Type B pancreatic cell (in vitro differentiated cells): ENCODE measurements around the gene MTRFR. TPM values are rescaled to one million over a fixed set of nuclear protein-coding genes. Genes with fewer than 3 reads are reported as not detected.
A peak's percentile ranks its signal among the peaks of the same experiment; 100 is the strongest.

Experiments used
- DNase-seq: peaks from one replicate; pipeline ENCODE4 v3.0.0; 2021; ENCODE audit warnings: mixed read lengths; ENCODE audit not compliant: unreplicated experiment; ENCODE audit errors: extremely low spot score
- H3K27ac Mint-ChIP-seq: 2 replicates; pipeline ENCODE4 v1.8.0; 2021; ENCODE audit warnings: mild to moderate bottlenecking, mixed read lengths
- H3K27me3 Mint-ChIP-seq: 2 replicates; pipeline ENCODE4 v1.8.0; 2021; ENCODE audit warnings: mixed read lengths
- H3K36me3 Mint-ChIP-seq: 2 replicates; pipeline ENCODE4 v1.8.0; 2021; ENCODE audit warnings: mixed read lengths
- H3K4me1 Mint-ChIP-seq: one replicate; pipeline ENCODE4 v1.8.0; 2021; ENCODE audit warnings: mixed read lengths; ENCODE audit not compliant: unreplicated experiment
- H3K4me3 Mint-ChIP-seq: 2 replicates; pipeline ENCODE4 v1.8.0; 2021; ENCODE audit warnings: mild to moderate bottlenecking, mixed read lengths
- H3K9me3 Mint-ChIP-seq: 2 replicates; pipeline ENCODE4 v1.8.0; 2021; ENCODE audit warnings: mixed read lengths
- CTCF ChIP-seq: fragments of 200-600 bp; sonication (generic); conservative IDR thresholded peaks from 2 replicates; pipeline ENCODE4 v1.5.0; 2021; ENCODE audit warnings: antibody characterized with exemption, mild to moderate bottlenecking
- total RNA-seq: library from RNA; stranded (reverse); gene quantifications from 2 replicates; pipeline ENCODE4 v1.2.1, GENCODE V29; 2021; ENCODE audit warnings: low replicate concordance

Gene MTRFR
- total RNA-seq, 1 donor from 2014 or later, result 17.2 TPM

- DNase-seq, result no peak
- Mint-ChIP-seq H3K27ac (peak overlapping the region; percentile 96), H3K27me3 (no peaks in the 10 kb centered on the region), H3K4me1 (peaks cover 12% of the 10 kb centered on the region), H3K9me3 (no peaks in the 10 kb centered on the region), H3K4me3 (peak overlapping the region; percentile 98), H3K36me3 (peaks cover 8% of the 10 kb centered on the region)
- TF ChIP-seq CTCF, result no peak
Observed at GRCh38 chr12:123232472-123232806, 797 bp upstream of the MTRFR start.

- H3K27ac Mint-ChIP-seq, result peak overlapping the region; percentile 96
- H3K4me3 Mint-ChIP-seq, result peak overlapping the region; percentile 98
- TF ChIP-seq CTCF, result no peak
- H3K9me3 Mint-ChIP-seq, result no peaks in the 10 kb centered on the region
- H3K27me3 Mint-ChIP-seq, result no peaks in the 10 kb centered on the region
- H3K36me3 Mint-ChIP-seq, result peaks cover 8% of the 10 kb centered on the region
- peaks cover 14% of the 10 kb centered on the region for H3K4me1 Mint-ChIP-seq
- no peak for DNase-seq
Observed at GRCh38 chr12:123233505-123234308, 471 bp downstream of the MTRFR start.

GRCh38 chr12:123237646-123238329, 4.6 kb downstream of the MTRFR start:
- TF ChIP-seq CTCF, result peak; percentile 83
- Mint-ChIP-seq H3K4me3 (peak overlapping the region; percentile 26), H3K9me3 (no peaks in the 10 kb centered on the region), H3K36me3 (peaks cover 14% of the 10 kb centered on the region), H3K4me1 (peaks cover 27% of the 10 kb centered on the region), H3K27ac (peak overlapping the region; percentile 58), H3K27me3 (no peaks in the 10 kb centered on the region)
- DNase-seq, result no peak

GRCh38 chr12:123238330-123238682, 5.1 kb downstream of the MTRFR start:
- no peak for DNase-seq
- Mint-ChIP-seq H3K36me3 (peaks cover 12% of the 10 kb centered on the region), H3K27ac (peak overlapping the region; percentile 58), H3K9me3 (no peaks in the 10 kb centered on the region), H3K27me3 (no peaks in the 10 kb centered on the region), H3K4me1 (peaks cover 25% of the 10 kb centered on the region), H3K4me3 (peak overlapping the region; percentile 25)
- TF ChIP-seq CTCF, result peak; percentile 18

- no peaks in the 10 kb centered on the region for H3K27me3 Mint-ChIP-seq
- no peak overlapping the region for H3K4me3 Mint-ChIP-seq
- peaks cover 22% of the 10 kb centered on the region for H3K4me1 Mint-ChIP-seq
- no peak for TF ChIP-seq CTCF
- no peaks in the 10 kb centered on the region for H3K9me3 Mint-ChIP-seq
- no peak for DNase-seq
- no peak overlapping the region for H3K27ac Mint-ChIP-seq
- peaks cover 11% of the 10 kb centered on the region for H3K36me3 Mint-ChIP-seq
Observed at GRCh38 chr12:123238961-123239360, 5.7 kb downstream of the MTRFR start.
